NCI-H1694 treated with DMSO at 0.1 percent for 48 hours (cell line): ENCODE results near the gene FOXK2.
A peak's percentile ranks its signal among the peaks of the same experiment; 100 is the strongest.

Source experiments
- DNase-seq: peaks from one replicate; lab custom pipeline; 2025; lab: John Stamatoyannopoulos, UW

The FOXK2 gene

DNA sequence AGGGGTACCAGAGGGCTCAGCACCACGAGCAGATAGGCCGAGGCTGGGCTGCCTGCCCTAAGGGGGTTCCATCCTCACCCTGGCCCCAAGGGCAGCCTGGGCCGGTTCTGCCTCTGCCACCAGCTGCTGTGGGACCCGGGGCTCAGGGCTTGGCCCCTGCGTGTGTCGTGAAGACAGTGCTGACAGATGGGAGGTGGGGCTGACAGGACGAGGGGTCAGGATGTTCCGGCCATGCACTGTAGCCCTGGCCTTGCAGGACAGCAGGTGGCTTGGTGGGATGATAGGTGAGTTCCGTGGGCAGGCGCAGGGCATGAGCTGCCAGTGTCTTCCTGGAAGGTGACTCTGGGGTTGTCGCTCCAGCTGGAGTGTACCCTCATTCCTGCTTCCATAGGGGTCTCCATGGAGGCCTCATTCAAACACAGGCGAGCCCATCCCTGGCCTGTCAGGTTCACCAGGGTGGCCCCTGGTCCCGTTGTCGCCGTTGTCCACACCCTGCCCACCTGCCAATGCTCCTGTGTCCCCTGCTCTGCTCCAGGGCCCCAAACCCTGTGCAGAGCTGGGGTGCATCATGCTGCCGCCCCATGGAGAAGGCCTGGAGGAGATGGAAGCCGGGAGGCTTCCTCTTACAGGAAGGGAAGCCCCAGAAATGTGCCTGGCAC lies 71.5 kb downstream of the FOXK2 start:
- DNase-seq, result no peak

DNA sequence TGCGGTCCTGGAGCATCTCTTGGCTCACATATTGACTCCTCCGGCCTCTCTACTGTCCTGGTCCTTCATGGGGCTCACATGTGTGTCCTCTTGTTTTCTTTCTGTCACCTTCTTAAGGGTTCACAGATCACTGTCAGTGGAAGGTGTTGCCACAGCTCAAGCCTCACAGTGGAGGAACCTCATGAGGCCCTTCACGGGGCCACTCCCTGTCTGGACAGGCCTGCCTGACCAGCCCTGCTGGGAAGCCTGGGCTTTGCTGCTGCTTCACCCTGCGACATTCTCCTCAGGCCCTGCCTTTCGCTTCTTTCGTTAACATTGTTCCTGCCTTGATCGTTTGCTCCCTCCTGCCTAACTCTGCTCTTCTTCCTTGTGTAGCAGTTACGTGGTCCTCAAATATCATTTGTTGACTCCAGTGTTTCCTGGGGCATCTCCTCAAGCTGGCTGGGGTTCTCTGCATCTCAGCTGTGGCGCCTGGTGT lies 72.8 kb downstream of the FOXK2 start:
- DNase-seq, result no peak

DNA sequence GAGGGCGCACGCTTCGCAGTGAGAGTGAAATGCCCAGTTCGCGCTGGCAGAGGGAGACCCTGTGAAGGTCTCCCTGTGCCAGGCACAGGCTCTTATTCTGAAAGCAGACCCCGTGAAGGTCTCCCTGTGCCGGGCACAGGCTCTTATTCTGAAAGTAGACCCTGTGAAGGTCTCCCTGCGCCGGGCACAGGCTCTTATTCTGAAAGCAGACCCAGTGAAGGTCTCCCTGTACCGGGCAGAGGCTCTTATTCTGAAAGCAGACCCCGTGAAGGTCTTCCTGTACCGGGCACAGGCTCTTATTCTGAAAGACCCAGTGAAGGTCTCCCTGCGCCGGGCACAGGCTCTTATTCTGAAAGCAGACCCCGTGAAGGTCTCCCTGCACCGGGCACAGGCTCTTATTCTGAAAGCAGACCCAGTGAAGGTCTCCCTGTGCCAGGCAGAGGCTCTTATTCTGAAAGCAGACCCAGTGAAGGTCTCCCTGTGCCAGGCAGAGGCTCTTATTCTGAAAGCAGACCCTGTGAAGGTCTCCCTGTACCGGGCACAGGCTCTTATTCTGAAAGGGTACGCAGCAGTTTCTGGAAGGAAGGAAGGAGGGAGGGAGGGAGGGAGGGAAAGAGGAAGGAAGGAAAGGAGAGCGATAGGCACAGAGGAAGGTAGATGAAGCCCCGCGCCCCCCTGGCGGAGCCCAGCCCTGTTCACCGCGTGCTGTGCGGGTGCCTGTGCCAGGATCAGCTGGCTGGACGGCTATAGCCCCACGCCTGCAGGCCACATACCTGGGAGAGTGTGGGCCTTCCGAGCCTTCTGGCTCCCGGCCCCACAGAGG lies 73.4 kb downstream of the FOXK2 start:
- peak; percentile 72 for DNase-seq

DNA sequence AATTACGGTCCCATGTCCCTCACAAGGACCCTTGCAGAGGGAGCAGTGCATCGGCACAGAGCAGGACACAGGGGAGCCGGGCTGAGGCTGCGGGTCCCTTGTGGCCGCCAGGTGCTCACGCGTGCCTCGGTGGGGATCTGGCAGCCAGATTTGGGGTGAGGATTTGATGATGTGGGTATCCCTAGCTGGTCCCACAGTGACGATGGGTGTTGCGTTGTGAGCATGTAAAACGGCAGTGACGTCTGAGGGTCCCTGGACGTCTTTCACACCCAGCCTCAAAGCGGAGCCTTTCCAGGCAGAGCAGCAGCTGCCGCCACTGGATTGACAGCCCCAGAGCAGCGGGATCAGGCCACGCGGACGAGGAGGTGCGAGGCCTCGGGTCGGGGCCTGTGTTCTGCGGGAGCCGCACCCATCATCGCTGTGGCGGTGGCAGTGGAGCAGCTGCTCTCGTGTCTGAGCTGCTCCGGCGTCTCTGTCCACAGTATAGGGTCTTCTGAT lies 74.1 kb downstream of the FOXK2 start:
- no peak for DNase-seq

DNA sequence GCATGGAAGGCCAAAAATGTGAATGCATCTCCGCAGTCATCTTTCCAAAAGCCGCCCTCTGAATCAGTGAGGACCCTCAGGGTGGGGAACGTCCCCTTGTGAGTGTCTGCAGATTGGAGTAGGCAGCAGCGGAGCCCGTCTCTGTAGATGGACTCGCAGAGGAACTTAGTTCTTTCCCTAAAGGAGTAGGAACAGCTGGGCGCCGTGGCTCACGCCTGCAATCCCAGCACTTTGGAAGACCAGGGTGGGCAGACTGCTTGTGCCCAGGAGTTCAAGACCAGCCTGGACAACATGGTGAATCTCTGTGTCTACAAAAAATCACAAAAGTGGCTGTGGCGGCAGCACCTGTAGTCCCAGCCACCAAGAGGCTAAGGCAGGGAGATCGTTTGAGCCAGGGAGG lies 75.0 kb downstream of the FOXK2 start:
- no peak for DNase-seq

DNA sequence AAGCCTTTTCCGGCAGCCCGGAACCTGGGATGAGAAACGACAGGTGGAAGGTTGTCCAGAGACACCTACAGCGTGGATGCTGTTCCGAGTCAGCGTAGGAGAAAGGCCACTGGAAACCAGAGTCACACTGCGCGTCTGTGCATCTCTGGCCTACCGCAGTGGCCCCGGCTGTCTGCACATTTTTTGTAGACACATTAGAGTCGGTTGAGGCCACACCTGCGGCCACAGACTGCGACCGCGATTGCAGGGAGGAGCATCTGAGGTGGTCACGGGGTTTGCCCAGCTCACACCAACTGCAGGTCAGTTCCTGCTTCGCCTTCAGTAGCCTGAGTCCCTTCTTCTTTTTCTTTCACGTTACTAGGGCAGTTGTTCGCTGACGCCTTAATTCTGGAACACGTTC lies 76.4 kb downstream of the FOXK2 start:
- no peak for DNase-seq

DNA sequence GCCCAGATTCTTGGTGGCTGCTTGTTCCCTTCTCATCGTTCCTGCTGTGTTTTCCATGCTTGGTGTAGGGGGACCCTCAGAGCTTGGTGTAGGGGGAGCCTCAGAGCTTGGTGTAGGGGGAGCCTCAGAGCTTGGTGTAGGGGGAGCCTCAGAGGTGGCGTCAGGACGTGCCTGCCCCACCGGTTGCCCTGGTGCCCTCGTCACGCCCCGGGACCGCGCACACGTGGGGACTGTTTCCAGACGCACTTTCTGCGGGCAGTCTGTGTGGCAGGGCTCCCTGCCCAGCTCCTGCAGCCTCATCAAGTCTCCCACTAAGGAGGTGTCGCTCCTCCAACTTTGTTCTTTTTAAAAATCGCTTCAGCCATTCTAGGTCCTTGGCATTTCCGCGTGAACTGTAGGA lies 76.8 kb downstream of the FOXK2 start:
- no peak for DNase-seq

DNA sequence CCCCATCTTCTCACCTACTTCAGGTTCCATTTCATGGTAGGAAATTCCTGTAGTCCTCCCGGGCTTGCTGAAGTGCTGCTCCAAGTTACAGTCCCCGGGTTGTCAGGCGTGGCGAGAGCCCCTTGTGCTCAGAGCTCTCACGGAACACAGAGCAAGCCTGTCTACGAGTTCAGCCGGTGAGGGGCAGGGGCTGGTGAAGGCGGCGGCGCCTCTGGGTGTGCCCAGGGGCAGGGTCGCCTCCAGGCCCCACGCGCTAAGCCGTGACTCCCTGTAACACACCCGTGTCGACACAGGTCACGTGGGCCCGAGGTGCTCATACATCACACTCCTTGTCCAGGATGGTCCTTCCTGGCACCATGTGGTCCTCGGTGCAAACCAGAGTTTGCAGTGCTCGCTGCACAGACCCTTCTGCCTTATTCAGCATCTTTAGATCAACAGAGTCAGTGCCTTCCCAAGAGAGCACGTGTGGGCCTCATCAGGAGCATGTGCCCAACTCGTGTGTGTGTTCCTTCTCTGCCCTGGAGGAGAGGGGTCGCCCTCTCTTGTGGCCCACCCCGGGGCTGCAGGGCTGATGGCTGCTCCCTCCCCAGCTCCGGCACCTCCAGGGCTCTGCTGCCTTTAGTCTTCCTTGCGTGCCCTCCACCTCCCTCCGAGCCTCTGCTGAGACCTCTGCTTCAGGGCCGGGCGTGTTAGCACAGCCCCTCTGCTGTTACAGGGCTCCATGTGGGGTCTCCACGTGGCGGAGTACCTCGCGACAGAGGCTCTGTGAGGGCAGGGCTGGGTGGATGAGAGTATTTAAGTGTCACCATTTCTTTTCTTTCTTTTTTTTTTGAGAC lies 77.5 kb downstream of the FOXK2 start:
- no peak for DNase-seq

DNA sequence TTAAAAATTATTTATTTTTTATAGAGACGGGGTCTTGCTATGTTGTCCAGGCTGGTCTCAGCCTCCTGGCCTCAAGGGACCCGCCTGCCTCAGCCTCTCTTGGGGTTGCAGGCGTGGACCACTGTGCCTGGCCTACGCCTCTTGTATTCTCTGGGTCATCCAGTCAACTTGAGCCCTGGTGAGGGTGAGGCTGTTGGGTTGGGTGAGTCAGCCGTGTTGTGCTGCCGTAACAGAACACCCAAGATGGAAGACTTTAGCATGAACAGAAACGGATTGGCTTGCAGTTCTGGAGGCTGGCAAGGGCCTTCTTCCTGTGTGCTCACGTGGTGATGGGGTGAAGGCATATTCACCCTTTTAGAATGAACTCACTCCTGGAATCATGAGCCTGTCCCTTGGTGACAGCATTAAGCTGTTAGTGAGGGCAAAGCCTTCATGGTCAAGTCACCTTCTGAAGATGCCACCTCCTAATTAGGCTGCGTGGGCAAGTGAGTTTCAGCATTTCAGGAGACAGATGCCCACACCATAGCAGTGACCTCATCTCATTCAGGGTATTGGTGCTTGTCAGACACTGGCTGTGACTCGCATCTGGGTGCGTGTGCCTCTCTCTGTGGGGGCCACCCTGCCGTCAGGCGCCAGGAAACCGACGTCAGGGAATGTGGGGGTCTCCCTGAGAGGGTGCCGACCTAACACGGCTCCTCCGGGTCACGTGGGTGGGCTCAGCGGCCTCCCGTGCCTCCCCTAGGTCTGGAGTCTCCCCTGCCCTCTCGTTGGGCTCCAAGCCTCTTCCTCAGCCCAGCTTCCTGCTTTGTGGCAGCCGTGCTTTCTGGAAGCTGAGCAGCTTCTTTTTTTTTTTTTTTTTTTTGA lies 79.0 kb downstream of the FOXK2 start:
- no peak for DNase-seq

DNA sequence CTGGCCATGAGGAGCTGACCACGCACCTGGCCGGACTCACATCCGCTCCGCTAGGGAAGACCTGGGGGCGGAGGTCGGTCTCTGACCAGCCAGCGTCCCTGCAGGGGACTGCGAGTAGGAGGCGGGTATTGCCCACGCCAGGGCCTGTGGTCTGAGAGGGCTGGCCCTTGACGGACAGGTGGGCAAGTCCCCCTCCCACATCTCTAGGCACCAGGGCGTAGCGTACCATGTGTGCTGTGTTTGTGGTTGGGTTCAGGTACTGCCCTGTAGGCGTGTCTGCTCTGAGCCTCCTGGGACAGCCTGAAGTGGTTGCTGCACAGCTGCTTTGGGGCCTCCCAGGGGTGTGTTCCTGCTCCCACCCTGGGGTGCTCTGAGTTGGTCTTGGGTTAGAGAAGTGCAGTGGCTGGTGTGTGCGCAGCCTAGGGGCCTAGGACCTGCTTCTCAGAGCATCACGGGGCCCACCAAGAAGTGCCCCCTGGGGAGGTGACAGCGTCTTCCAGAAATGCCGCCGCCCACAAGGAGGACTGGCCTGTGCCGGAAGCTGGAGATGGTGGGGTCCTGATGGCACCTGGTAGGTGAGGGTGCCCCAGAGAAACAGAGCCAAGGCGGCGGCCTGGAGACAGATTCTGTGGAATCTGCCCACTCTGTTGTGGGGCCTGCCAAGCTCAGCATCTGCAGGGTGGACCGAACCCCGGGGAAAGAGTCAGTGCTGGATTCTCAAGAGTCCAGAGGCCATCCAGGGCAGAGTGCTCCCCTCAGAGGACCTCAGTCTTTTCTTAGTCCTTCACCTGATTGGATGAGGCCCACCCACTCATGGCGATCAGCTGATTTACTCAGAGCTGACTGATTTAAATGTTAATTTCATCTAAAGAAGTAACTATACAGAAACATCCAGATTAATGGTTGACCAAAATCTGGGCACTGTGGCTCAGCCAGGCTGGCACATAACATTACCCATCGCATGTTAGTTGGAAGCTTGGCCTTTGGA lies 80.4 kb downstream of the FOXK2 start:
- no peak for DNase-seq

DNA sequence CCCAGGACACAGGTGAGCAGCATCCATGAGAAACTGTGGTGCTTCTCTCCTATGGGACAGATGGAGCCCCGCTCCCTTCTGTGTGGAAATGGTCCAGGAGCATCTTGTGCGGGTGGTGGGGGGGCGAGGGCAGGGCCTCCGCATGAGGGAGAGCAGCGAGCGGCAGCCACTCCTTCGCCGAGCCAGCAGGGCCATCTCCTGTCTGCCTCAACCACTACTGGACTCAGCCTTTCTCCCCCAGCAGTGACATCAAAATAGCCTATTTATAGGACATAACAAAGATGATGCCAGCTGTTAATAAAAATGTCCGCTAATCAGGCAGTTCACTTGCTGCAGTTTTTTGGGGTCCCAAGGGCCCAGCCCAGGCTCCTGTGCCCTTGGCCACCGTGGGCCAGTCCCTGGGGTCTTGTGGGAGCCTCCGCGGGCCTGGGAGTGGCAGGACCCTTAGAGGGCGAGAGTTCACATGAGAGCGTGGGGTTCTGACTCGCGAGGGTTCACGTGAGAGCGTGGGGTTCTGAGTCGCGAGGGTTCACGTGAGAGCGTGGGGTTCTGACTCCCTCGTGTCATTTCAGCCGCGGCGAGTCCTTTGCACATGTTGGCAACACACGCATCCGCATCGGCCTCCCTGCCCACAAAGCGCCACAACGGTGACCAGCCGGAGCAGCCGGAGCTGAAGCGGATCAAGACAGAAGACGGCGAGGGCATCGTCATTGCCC lies 81.4 kb downstream of the FOXK2 start:
- DNase-seq, result no peak

DNA sequence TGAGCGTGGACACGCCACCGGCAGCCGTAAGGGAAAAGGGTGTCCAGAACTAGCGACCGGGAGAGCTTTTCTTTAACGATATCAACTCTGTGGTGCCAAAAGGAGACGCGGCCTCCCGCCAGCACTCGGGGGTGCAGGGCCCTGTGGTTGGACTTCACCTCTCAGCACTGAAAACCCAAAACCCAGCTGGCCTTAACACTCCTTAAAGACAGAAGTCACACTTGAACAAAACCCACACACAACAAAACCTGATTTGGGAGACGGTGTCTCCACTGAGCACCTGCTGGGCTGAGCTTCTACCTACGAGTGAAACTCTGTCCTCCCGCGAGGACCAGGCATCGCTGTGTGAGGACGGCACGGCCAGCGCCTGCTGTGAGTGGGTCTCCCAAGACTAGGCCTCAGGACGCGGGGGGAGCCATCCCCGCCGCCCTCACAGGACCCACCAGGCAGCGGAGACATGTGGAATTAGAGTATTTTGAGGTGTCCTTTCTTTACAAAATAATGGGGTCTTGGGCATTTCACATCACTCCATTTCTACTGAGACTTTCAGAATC lies 82.0 kb downstream of the FOXK2 start:
- no peak for DNase-seq

DNA sequence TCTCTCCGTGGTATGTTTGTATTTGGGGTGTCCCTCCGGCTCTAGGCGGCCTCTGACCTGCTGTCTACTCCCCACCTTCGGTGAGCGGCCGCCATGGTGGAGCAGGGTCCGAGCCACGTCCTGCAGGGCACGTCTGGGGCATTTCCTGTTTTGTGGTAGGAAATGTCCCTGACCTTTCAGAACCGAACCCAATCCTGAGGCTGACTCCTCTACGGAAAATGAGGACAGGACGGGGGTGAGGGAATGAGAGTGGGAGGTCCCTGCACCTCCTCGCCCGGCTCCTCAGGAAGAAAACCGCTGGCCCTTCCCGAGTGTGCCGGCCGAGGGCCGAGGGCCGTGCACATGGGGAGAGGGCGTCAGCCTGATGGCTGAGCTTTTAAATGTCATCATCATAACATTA lies 83.0 kb downstream of the FOXK2 start:
- DNase-seq, result no peak

DNA sequence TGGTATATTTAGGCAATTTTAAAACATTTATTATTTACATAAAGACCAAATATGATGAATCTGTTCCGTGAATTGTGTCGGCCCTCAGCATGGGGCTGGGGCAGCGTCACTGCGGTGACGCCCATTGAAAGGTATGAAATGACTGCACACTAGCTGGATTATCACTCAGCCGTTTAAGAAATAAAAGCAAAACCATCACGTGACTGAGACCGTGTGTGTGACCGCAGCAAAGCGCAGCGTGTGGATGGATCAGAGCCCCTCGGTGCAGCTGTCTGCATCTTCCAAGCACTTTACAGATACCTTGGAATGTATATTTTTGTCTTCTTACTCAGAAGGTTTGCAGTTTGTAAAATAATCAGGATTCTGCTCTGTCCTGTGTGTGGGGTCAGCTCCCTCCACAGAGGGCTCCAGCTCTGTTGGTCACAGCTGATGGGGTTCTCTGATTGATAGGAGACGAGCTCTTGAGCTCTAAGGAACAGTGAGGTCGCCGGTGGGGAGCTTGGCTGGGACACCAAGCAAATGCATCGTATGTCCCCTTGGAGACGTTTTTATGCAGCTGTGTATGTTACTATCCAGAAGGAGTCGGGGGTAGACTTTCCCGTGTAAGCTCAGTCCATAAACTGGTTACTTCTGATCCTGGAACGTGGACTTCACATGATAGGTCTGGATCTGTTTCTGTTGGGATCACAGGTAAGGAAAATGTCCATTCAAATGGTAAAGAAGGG lies 83.6 kb downstream of the FOXK2 start:
- no peak for DNase-seq

DNA sequence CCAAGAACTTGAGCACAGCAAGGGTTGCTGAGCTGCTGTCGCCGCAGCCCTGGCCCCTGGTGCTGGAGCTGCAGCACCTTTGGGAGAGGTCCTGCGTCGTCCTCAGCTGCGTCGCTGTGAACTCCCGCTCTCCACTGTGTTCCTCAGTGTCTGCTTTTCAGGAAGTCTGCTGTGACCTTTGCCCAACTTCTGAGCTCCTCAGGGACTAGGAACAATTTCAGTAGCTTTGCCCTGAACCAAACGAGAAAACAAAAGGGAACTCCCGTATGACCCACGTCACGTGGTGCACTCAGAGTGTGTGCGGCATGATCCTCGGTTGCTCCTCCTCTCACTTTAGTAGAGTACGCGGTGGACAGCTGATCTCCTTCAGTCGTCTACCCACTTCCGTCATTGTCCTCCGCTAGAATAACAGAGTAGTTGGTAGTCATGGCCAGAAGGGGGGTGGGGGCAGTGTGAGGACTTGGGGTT lies 84.5 kb downstream of the FOXK2 start:
- DNase-seq, result no peak

DNA sequence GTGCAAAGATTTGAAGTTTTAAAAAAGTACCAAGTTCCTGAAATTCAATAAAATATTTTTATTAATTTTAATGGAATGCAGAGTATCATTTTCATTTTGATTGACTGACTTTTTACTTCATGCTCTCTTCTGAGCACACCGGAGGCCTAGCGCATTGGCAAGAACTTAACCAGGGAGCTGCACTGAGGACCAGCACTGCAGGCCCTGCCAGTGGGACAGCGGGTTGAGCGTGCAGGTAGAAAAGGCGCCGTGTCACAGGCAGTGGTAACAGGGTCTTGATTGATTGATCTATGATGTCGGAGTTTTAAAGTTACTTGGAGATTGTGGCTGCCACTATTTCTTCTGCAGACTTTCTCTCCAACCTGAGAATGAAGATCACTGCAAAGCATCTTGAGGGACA lies 85.0 kb downstream of the FOXK2 start:
- no peak for DNase-seq

DNA sequence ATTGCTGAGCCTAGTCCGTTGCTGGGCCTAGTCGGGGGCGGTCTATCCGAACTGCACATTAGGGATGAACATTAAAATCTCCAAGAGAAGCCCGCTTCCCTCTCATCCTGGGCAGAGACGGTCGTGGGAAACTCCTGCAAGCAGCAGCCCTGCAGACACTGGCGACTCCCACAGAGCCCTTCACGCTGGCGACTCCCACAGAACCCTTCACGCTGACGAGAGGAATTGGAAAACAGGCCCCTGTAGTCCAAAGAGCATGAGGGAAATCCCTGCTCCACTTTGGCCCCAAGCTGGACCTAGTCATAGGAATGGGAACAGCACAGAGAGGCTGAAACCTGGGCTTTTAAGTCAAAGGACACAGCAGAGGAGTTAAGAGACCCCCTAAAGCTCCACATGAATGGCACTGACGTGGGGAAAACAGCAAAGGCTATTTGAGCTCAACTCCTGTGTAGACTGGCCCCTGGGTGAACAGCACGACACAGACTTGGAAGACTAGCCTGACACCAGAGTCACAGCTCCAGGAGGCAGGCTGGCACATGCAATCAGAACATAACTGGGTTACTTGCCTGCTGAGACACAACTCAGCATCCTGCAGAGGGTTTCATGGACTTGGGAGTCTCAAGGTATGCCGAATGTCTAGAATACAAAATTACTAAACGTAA lies 86.5 kb downstream of the FOXK2 start:
- DNase-seq, result no peak

DNA sequence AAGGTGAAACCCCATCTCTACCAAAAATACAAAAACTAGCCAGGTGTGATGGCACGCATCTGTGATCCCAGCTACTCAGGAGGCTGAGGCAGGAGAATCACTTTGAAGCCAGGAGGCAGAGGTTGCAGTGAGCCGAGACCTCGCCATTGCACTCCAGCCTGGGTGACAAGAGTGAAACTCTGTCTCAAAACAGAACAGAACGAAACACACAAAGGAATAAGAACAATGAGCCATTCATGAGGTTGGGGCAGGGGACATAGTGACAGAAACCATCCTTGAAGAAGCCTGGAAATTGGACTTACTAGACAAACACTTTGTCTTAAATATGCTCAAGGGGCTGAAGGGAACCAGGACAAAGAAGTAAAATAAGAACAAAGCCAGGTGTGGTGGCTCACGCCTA lies 89.3 kb downstream of the FOXK2 start:
- DNase-seq, result no peak
